KOPT-K1 (cell line): ENCODE measurements around the gene GDPD1.
"Not testable (repeated sequence)": the region's sequence is repeated elsewhere in the genome, so short reads cannot be mapped to it uniquely, and the experiment has no call there.

Experiments used
- H3K27ac ChIP-seq: fragments of 200-600 bp; sonication (generic); 2 replicates; pipeline ENCODE4 v1.5.1; 2016; ENCODE audit warnings: antibody characterized with exemption, mild to moderate bottlenecking, low read depth, low read length; ENCODE audit not compliant: poor library complexity, severe bottlenecking
- H3K36me3 ChIP-seq: fragments of 200-600 bp; sonication (generic); 2 replicates; pipeline ENCODE4 v1.5.1; 2017; ENCODE audit warnings: antibody characterized with exemption, mild to moderate bottlenecking, low read length, moderate library complexity; ENCODE audit not compliant: insufficient read depth
- H3K9me3 ChIP-seq: fragments of 200-600 bp; sonication (generic); 2 replicates; pipeline ENCODE4 v1.5.1; 2017; ENCODE audit warnings: antibody characterized with exemption, low read length, mild to moderate bottlenecking; ENCODE audit not compliant: insufficient read depth, poor library complexity, severe bottlenecking

GDPD1 gene

GRCh38 chr17:59284317-59284716, 64.0 kb downstream of the GDPD1 start:
- Histone ChIP-seq H3K9me3 (no peaks in the 10 kb centered on the region), H3K27ac (no peak overlapping the region), H3K36me3 (no peaks in the 10 kb centered on the region)

- Histone ChIP-seq H3K36me3 (no peaks in the 10 kb centered on the region), H3K9me3 (no peaks in the 10 kb centered on the region), H3K27ac (no peak overlapping the region)
Measured at GRCh38 chr17:59287452-59287851, 67.1 kb downstream of the GDPD1 start.

- no peaks in the 10 kb centered on the region for H3K9me3 ChIP-seq
- H3K36me3 ChIP-seq, result no peaks in the 10 kb centered on the region
- no peak overlapping the region for H3K27ac ChIP-seq
Measured at GRCh38 chr17:59287891-59288290, 67.6 kb downstream of the GDPD1 start.

- Histone ChIP-seq H3K9me3 (no peaks in the 10 kb centered on the region), H3K27ac (no peak overlapping the region), H3K36me3 (no peaks in the 10 kb centered on the region)
Measured at GRCh38 chr17:59289981-59290301, 69.6 kb downstream of the GDPD1 start.

GRCh38 chr17:59290302-59290998, 70.1 kb downstream of the GDPD1 start:
- not testable (repeated sequence) for H3K9me3 ChIP-seq, H3K36me3 ChIP-seq, H3K27ac ChIP-seq

GRCh38 chr17:59292174-59292523, 71.8 kb downstream of the GDPD1 start:
- Histone ChIP-seq H3K9me3 (no peaks in the 10 kb centered on the region), H3K36me3 (no peaks in the 10 kb centered on the region), H3K27ac (no peak overlapping the region)

- H3K27ac ChIP-seq, result no peak overlapping the region
- no peaks in the 10 kb centered on the region for H3K36me3 ChIP-seq
Measured at GRCh38 chr17:59296190-59296589, 75.9 kb downstream of the GDPD1 start.

GRCh38 chr17:59298521-59298920, 78.2 kb downstream of the GDPD1 start:
- Histone ChIP-seq H3K9me3 (no peaks in the 10 kb centered on the region), H3K36me3 (no peaks in the 10 kb centered on the region), H3K27ac (no peak overlapping the region)

More at GRCh38 chr17:59296190-59296589, 75.9 kb downstream of the GDPD1 start:
- H3K9me3 ChIP-seq, result no peaks in the 10 kb centered on the region

GRCh38 chr17:59299400-59300092, 79.2 kb downstream of the GDPD1 start:
- H3K9me3 ChIP-seq, result no peaks in the 10 kb centered on the region
- no peak overlapping the region for H3K27ac ChIP-seq
- no peaks in the 10 kb centered on the region for H3K36me3 ChIP-seq

- no peak overlapping the region for H3K27ac ChIP-seq
- H3K9me3 ChIP-seq, result no peaks in the 10 kb centered on the region
- H3K36me3 ChIP-seq, result no peaks in the 10 kb centered on the region
Measured at GRCh38 chr17:59300941-59301340, 80.6 kb downstream of the GDPD1 start.

- Histone ChIP-seq H3K9me3 (no peaks in the 10 kb centered on the region), H3K27ac (no peak overlapping the region), H3K36me3 (no peaks in the 10 kb centered on the region)
Measured at GRCh38 chr17:59304811-59305210, 84.5 kb downstream of the GDPD1 start.

- Histone ChIP-seq H3K36me3 (no peaks in the 10 kb centered on the region), H3K9me3 (no peaks in the 10 kb centered on the region), H3K27ac (no peak overlapping the region)
Measured at GRCh38 chr17:59310263-59310920, 90.1 kb downstream of the GDPD1 start.

- Histone ChIP-seq H3K9me3 (no peaks in the 10 kb centered on the region), H3K36me3 (no peaks in the 10 kb centered on the region), H3K27ac (no peak overlapping the region)
Measured at GRCh38 chr17:59311051-59311468, 90.7 kb downstream of the GDPD1 start.

GRCh38 chr17:59311521-59311920, 91.2 kb downstream of the GDPD1 start:
- not testable (repeated sequence) for H3K27ac ChIP-seq, H3K36me3 ChIP-seq, H3K9me3 ChIP-seq

GRCh38 chr17:59315866-59316265, 95.6 kb downstream of the GDPD1 start:
- H3K9me3 ChIP-seq, result no peaks in the 10 kb centered on the region
- no peak overlapping the region for H3K27ac ChIP-seq
- H3K36me3 ChIP-seq, result no peaks in the 10 kb centered on the region
